HG03469 (cell line): ENCODE measurements around the gene NAP1L4.

ENCODE experiments used
- ATAC-seq: cut with Tn5 transposase; IDR thresholded peaks from one replicate; pipeline ENCODE4 v1.9.1; 2021; ENCODE audit warnings: mild to moderate bottlenecking, moderate library complexity, moderate number of reproducible peaks; ENCODE audit not compliant: unreplicated experiment

NAP1L4 gene

DNA sequence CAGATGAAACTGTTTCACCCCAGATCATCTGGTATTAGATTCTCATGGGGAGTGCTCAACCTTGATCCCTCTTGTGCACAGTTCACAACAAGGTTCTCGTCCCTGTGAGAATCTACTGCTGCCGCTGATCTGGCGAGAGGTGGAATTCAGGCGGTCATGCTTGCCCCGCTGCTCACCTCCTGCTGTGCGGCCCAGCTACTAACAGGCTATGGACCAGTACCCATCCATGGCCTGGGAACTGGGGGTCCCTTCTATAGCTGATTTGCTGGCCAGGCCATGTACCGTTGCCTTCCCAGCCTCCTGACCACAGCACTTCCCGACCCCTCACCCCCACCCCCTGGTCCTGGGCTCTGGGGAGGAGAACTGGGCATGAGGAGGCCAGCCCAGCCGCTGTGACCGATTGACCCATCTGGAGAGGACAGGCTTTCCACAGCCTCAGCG, 65.5 kb downstream of the NAP1L4 start:
- ATAC-seq, result no peak

DNA sequence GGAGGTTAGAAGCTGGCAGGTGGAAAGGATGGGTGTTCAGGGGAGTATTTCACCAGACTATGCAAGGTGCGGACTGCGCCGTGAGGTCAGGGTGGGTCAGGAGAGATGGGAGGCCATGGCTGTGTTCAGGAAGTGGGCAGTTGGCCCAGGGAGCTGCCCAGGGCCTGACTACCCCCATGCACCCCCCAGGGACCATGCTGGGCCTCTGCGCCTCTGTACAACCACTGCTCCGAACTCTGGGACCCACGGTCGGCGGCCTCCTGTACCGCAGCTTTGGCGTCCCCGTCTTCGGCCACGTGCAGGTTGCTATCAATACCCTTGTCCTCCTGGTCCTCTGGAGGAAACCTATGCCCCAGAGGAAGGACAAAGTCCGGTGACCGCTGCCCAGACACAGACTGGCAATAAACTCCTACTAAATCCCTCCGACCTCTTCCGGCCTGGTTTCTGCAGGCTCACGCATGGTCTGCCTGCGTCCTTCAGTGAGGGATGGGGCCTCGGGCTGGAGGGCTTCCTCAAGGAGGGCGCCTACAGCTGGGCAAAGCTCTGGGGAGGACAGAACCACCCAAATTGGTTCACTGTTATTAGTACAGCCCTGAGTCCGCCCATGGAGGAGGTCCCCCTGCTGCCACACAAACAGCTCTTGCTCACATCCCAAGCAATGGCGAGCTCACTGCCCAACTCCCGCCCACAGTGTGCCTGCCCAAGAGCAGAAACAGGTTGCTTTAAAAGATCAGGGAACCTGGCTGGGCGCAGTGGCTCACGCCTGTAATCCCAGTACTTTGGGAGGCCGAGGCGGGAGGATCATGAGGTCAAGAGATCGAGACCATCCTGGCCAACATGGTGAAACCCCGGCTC, 67.1 kb downstream of the NAP1L4 start:
- ATAC-seq, result no peak

DNA sequence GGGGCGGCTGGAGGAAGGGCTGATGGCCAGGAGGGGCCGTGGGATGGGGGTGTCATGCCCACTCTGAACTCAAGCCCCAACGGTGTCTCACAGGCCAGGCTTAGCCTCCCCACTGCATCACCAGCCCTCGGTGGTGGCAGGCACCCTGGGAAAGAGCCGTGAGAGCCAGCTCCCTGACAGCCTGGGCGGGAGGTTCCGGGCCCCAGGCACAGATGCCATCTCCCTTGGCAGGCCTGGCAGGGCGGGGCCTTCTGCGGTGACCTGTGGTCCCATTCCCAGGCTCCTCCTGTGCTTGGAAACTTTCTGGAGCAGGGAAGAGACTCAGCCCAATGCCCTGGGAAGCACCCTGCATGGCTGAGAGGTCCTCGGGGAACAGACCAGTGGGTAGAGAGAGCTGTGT, 67.7 kb downstream of the NAP1L4 start:
- ATAC-seq, result no peak

DNA sequence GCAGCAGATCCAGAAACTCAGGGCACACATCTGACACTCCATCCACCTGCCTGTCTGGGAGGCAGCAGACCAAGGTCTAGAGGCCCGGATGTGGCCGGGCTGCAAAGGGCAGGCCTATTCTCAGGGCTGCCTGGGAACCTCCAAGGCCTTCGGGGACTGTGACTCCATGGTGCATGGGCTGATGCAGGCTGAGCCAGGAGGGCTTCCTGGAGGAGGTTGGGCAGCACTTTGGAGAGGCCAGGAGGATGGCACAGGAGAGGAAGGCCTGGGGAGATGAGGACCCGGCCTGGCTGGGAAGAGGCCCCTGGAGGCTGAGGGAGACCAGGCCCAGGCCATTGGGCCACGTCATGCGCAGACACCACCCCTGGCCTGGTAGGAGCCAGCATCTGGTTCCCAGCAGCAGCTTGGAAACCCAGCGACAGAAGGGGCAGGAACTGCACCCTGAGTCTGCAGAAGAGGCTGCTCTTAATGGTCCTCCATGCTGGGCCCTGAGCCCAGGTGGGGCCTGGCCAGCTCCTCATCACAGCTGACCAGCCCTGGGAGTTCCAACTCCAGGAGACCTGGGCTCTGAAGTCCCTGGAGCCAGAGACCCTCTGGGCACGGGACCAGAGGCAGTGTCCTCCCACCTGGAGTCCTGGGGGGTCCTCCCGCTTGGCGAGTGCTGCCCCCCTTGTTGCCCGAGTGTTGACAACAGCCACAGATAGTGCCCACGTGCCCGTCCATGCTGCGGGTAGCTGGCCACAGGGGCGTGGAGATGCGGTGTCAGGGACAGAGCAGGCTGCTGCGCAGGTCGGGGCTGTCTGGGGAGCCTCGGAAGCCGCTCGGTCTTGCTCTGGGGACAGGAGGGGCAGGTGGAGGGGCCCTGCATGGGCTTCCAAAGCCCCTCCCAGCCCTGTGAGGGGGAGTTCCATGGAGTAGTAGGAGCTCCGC, 68.4 kb downstream of the NAP1L4 start:
- ATAC-seq, result no peak

DNA sequence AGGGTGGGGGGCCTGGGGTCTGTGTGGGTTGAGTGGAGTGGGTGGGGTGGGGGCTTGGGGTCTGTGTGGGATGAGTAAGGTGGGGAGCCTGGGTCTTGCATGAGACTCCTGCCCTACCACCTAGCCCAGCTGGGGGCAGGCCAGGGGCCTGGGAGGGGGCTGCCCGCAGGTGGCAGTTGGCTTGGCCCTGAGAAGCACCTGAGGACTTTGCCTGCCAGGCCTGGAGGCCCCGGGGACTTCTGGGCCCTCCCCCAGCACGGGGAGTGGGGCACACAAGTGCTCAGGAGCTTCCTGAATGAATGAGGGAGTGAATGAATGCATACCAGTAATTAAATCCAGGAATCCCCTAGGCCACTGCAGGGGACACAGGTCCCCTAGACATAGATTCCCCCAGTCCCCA, 69.5 kb downstream of the NAP1L4 start:
- no peak for ATAC-seq

DNA sequence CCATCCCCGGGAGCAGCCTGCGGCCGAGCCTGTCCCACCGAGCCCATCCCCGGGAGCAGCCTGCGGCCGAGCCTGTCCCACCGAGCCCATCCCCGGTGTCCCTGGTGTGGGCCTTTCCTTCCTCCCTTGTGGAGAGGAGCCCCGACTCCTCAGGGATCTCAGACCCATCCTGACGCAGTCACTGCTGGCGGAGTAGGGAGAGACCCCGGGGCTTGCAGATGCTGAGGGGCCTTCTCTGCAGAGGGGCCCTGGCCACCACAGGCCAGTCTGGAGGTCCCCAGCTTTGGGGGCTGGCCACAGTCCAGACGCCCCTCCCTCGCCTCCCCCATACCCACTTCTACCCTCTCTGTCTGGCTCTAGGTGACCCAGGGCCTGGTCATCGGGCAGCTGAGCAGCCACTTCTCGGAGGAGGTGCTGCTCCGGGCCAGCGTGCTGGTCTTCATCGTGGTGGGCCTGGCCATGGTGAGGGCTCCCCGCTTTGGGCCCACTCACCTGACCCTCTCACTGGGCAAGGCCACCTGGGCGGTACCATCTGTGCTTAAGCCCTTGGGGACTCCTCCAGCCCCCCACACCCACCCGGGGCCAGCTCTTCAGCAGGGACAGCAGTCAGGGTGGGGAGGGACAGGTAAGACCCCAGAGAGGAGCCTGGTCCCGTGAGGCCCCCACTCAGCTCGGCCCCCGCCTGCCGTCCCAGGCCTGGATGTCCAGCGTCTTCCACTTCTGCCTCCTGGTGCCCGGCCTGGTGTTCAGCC, 70.2 kb downstream of the NAP1L4 start:
- no peak for ATAC-seq

DNA sequence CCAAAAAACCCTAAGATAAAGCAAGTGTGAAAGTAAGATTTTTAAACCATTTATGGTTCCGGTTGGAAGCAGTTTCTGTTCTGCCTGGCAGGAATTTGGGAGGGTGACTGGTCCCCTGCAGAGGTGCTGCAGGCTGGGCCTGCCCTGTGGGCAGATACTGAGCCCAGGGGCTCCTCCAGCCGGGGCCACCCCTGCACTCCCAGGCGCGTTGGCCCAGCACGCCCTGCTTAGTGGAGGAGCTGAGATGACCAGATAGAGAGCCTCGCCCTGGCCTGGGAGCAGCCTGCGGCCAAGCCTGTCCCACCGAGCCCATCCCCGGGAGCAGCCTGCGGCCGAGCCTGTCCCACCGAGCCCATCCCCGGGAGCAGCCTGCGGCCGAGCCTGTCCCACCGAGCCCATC, 70.9 kb downstream of the NAP1L4 start:
- ATAC-seq, result no peak

DNA sequence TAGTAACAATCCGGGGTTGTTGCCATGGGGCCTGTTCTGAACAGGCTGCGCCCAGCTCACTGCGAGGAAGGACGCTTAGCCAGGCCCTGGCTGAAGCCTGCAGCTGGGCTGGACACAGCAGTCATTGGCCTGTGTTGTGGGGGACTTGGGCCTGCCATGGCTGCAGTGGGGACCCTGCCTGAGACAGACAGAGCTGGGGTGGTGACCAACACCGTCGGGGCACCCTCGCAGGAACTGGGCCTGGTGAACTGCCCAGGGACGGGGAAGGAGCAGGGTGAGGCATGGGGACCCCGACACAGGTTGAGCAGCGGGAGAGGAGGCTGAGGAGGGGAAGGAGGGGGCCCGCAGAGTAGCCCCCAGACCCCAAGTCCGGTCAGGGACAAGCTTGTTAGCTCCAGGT, 71.8 kb downstream of the NAP1L4 start:
- no peak for ATAC-seq

DNA sequence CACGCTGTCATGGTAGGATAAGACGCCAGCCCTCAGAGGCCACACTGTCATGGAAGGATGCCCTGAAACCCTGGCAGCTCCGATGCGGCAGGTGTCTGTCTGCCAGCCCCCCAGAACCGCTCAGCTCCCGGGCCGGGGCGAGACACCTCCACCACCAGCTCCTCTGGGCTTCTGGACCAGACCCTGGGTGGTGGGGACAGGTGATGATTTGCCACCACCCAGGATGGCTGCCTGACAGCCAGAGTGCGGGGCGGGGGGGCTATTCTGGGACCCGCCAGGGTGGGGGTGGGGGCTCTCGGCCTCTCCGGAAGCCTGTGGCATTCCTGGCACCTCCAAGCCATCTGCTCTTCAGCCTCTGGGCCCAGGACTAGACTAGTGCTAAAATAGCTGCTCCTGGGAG, 72.3 kb downstream of the NAP1L4 start:
- no peak for ATAC-seq

DNA sequence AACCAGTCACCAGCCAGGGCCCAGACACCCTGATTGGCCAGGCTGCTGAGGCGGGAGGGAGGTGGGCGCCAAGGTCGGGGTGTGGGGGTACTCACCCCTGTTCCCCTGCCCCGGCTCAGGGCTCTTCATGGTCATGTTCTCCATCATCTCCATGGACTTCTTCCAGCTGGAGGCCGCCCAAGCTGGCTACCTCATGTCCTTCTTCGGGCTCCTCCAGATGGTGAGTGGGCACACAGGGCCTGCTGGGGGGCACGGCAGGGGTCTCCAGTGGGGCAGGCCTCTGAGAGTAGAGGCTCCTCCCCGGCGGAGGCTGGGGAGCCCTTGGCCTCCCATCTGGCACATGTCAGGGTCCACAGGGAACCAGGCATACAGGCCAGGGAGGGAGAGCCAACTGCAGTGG, 72.9 kb downstream of the NAP1L4 start:
- ATAC-seq, result no peak

DNA sequence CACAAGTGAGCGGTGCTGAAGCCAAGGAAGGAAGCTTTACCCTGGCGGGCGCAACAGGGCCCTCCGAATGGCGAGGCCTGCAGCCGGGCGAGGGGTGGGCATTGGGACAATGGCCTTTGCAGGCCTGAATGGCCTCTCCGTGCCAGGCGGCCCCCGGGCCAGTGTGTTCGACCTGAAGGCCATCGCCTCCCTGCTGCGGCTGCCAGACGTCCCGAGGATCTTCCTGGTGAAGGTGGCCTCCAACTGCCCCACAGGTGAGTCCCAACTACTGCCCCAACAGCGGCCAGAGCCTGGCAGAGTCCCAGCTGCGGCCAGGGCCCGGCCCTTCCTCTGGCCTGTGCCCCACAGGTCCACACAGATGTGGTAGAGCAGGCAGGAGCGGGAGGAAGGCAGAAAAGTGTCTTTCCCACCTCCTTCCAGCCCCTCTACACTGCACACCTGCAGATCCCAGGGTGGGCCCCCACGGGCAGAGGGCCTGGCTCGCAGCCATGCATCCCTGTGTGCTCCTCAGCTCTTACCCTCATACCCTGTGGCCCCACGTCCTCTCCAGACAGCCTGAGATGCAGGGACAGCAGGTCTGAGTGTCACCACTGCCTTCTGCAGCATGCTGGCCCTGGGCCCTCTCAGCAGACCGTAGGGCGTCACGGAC, 74.2 kb downstream of the NAP1L4 start:
- no peak for ATAC-seq

DNA sequence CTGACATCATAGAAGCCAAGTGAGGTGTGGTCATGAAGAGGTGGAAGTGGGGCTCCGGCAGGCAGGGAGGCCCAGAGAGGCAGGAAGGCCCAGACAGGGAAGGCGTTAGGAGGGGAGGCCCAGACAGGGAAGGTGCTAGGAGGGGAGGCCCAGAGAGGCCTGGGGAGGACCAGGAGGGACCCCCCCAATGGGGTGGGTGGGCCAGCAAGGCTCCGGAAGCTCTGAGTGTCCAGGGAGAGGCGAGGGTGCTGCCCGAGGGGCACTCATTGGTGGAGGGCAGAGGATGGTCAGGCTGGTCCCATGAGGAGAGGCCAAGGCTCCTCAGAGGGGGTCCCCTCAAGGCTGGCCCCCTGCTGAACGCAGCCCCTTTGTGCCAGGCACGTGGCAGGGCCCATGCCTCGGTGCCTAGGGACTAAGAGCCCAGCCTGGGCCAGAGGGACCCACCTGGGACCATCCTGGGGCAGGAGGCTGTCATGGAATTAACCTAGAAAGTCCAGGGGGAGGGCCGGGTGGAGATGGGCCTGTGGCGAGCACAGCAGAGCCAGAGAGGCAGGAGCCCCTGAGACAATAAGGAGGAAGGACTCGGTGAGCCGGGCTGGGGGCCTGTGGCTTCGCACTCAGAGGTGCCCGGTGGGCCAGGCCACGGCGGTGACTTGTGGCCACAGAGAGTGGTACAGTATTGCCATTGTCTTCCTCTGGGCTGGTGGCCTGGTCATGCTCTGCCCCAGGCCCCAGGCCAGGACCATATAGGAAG, 75.1 kb downstream of the NAP1L4 start:
- ATAC-seq, result no peak

DNA sequence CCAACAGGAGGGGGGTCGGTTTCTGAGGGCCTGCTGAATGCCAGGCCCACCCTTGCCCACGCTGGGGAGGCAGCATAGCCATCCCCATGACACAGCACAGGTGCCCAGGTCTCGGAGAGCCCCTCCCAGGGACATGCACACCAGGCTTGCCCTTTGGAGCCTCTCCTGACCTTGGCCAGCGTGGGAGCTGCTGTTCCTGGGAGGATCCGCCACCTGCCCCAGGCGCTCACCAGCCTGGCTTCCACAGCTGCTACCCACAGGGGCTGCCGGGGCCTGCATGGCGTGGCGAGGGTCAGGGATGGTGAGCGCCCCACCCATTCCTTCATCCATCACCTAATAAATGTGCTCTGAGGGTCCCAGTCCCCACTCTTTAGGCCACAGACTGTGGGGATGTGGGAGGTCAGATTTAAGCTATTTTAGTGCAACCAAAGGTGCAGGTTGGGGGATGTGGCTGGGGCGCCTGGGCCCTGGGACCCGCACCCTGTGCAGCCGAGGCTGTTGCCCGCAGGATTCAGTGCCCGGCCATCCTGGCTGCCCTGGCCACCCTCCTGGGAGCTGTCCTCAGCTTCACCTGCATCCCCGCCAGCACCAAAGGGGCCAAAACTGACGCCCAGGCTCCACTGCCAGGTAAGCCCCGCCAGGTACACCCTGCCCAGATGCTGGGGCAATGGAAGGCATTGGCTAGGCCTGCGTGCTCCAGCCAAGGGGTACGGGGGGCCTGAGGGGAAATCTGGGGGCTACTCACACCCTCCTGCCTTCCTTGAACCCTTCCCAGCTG, 75.8 kb downstream of the NAP1L4 start:
- ATAC-seq, result no peak

DNA sequence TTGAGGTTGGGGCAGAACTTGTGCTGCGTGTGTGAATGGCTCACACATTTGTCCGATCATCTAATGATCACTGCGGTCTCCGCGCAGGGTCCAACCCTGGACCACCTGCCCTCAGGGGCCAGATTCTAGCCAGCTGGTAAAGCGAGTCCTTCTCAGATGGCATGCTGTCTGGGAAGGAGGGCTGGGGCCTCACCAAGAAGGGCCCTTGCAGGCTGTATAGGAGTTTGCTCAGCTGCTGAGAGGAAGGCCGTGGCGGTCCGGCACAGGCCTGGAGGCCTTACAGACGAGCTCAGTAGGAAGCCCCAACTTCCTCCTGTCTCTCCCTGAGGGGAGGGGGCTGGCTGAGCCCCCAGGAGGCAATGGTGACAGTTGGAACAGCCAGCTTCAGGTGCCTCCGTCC, 76.7 kb downstream of the NAP1L4 start:
- ATAC-seq, result no peak

DNA sequence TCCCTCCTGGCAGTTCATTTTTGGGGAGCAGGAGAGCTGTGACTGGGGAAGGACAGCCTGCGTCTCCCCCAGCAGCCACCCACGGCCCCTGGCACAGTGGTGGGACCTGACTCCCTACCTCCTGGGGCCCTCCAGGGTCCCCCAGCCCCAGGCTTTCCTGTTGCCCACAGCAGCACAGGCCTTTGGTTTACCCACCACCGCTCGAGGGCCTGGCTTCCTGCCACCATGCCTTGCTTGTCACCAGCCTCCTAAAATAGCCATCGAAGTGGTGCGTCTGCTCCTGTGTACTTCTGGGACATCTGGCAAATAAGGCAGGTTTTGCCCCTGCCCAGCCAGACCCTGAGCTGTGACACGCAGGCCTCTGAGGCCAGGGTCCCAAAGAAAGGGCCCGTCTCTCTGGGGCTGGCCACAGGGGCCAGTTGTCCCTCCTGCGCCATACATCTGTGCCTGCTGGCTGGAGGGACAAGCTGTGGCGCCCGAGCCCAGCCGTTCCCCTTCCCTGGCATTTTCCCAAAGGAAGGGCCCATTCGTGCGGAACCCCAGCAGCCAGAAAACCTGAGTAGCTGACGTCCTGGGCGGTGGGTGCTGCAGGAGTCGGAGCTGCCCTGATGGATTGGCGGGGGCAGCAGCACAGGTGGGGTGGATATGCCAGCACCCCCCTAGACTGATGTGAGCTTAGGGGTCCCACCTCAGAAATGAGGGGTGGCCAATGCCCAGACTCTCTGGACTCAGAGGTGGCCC, 77.5 kb downstream of the NAP1L4 start:
- ATAC-seq, result no peak

DNA sequence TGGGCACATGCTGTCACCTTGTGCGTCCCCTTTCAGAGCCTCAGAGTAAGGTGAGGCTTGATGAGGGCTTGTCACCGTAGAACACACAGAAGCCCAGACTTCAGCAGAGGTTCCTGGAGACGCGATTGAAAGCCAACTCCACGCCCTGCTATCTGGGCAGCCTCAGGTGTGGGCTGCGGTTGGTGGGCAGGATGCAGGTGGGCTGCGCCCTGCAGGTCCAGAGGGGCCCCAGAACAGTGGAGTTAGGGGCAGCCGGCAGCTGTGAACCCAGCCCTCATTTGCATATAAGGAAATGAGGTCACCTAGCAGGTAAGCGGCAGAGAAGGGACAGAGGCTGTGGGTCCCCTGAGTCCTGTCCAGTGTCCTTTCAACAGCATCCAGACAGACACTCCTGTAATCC, 78.4 kb downstream of the NAP1L4 start:
- no peak for ATAC-seq

DNA sequence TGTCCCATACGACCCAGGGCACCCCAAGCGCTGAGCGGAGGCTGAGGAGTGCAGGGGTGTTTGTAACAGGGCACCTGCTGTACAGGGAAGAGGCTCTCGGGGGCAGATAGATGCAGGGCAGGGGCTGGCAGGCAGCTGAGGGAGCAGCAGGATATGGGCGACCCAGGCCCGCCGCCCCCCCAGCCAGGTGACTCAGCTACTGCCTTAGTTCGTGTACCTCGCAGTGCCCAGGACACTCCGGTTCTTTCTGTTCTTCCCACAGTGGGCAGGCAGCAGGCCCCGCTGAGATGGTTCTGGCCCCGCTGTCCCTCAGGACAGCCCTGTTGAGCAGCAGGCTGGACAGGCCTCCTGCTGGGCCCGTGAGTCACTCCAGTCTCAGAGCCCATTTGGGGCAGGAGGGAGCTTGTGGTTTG, 79.1 kb downstream of the NAP1L4 start:
- ATAC-seq, result no peak

DNA sequence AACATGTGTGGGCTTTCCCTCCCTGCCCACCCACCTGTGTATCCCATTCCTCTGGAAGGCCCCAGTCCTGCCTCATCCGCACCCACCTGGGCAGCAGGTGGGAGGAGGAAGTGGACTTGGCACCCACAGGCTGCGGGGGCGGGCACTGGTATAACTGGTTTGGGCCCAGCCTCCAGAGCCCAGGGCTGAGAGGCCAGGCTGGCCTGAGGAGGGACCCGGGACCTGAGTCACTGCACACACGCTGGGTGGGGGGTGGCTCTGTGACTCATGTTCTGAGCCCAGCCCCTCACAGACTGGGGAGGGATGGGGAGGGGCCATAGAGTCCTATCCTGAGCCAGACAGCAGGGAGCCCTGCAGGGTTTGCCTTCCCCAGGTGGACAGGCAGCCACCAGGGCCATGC, 79.6 kb downstream of the NAP1L4 start:
- ATAC-seq, result no peak
